ENCODE results near the gene MYL12B. TPM values are rescaled to one million over a fixed set of nuclear protein-coding genes. Genes with fewer than 3 reads are reported as not detected.
"Not testable (repeated sequence)": the region's sequence is repeated elsewhere in the genome, so short reads cannot be mapped to it uniquely, and the experiment has no call there.

The MYL12B gene
- total RNA-seq, 1 experiment from 2014 or later = 166 TPM

DNA sequence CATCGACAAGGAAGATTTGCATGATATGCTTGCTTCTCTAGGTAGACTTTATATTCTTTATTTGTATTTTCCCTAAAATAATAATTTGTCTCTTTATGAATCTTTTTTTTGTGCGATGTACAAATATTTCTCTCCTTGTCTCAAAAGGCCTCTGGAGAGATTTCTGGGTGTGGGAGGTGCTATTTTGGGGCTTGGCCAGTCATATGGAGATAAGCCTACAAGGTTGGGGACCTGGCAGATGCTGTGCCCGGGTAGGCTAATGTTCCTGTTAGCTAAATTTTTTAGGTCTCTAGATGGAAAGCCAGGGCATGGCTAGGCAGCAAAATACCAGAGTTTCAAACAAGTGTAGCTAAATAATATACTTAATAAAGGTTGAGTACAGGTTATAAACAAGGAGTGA is 11.1 kb downstream of the MYL12B start:
- TF ChIP-seq, protein P1, sequence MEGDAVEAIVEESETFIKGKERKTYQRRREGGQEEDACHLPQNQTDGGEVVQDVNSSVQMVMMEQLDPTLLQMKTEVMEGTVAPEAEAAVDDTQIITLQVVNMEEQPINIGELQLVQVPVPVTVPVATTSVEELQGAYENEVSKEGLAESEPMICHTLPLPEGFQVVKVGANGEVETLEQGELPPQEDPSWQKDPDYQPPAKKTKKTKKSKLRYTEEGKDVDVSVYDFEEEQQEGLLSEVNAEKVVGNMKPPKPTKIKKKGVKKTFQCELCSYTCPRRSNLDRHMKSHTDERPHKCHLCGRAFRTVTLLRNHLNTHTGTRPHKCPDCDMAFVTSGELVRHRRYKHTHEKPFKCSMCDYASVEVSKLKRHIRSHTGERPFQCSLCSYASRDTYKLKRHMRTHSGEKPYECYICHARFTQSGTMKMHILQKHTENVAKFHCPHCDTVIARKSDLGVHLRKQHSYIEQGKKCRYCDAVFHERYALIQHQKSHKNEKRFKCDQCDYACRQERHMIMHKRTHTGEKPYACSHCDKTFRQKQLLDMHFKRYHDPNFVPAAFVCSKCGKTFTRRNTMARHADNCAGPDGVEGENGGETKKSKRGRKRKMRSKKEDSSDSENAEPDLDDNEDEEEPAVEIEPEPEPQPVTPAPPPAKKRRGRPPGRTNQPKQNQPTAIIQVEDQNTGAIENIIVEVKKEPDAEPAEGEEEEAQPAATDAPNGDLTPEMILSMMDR (conservative IDR thresholded peaks at IDR 0.05) = no peak
- Histone ChIP-seq H3K14ac (ENCODE audit: insufficient read depth, low read length) (no peak overlapping the region), H2BK12ac (ENCODE audit: insufficient read length, low read depth, low read length) (no peak overlapping the region), H2BK120ac (ENCODE audit: low read depth, low read length, poor library complexity, severe bottlenecking) (no peak overlapping the region), H3K18ac (ENCODE audit: insufficient read length, low read depth, low read length) (no peak overlapping the region), H3K4ac (ENCODE audit: low read depth, low read length) (no peak overlapping the region), H3K9ac (ENCODE audit: extremely low read depth, insufficient read length, low read length) (no peak overlapping the region), H3T11ph (ENCODE audit: low read length) (no peak overlapping the region), H3K9me3 (ENCODE audit: control insufficient read depth, low read depth, low read length) (no peaks in the 10 kb centered on the region), H4K20me1 (ENCODE audit: control insufficient read depth, insufficient read depth, insufficient read length) (no peaks in the 10 kb centered on the region), H3K4me1 (ENCODE audit: insufficient read depth, low read length) (no peaks in the 10 kb centered on the region; the same call in 1 of the 2 replicates), H3K23ac (ENCODE audit: insufficient read length, low read depth, low read length) (no peak overlapping the region), H4K8ac (replicated peaks; ENCODE audit: insufficient read length, low read depth, low read length) (no peak overlapping the region), H3K79me2 (ENCODE audit: insufficient read depth, low read length) (peaks cover 22% of the 10 kb centered on the region; the same call in 1 of the 2 replicates), H3K23me2 (ENCODE audit: insufficient read length, low read depth, low read length, poor library complexity, severe bottlenecking) (no peaks in the 10 kb centered on the region), H2BK5ac (ENCODE audit: insufficient read length, low read length) (no peak overlapping the region), H3K4me2 (ENCODE audit: insufficient read depth, insufficient read length, low read length) (no peak overlapping the region), H2BK15ac (ENCODE audit: low read depth, low read length) (no peak overlapping the region), H2AK5ac (ENCODE audit: insufficient read length, low read length) (no peak overlapping the region), H3K79me1 (ENCODE audit: insufficient read depth, low read depth, low read length, poor library complexity, severe bottlenecking) (peaks cover 4% of the 10 kb centered on the region), H4K5ac (ENCODE audit: insufficient read length, low read depth, low read length) (no peak overlapping the region), H3K27ac (ENCODE audit: insufficient read length, low read depth, low read length) (no peak overlapping the region), H2AFZ (ENCODE audit: low read length) (no peak overlapping the region), H2BK20ac (ENCODE audit: low read depth, low read length, poor library complexity, severe bottlenecking) (no peak overlapping the region), H4K91ac (ENCODE audit: insufficient read length, low read depth, low read length) (no peak overlapping the region), H3K27me3 (ENCODE audit: insufficient read depth, low read length) (no peaks in the 10 kb centered on the region), H3K56ac (ENCODE audit: insufficient read length, low read depth, low read length) (no peak overlapping the region)
- no peak for DNase-seq
- Mint-ChIP-seq H3K36me3 (ENCODE audit: insufficient read depth in 1 of 3, low read depth in 3 of 3) (peaks cover 17 to 42% (median 32%) of the 10 kb centered on the region in 3 experiments; a peak in 6 of 7 replicates), H3K9me3 (no peaks in the 10 kb centered on the region), H3K27me3 (ENCODE audit: low read depth) (no peaks in the 10 kb centered on the region), H3K4me1 (peaks cover 20 to 24% of the 10 kb centered on the region in 2 experiments), H3K27ac (no peak overlapping the region), H3K4me3 (no peak overlapping the region)
- no CpG with 5 or more reads among the region's 3 CpGs for WGBS (ENCODE audit: extremely low coverage, insufficient read length, low lambda C conversion rate)

DNA sequence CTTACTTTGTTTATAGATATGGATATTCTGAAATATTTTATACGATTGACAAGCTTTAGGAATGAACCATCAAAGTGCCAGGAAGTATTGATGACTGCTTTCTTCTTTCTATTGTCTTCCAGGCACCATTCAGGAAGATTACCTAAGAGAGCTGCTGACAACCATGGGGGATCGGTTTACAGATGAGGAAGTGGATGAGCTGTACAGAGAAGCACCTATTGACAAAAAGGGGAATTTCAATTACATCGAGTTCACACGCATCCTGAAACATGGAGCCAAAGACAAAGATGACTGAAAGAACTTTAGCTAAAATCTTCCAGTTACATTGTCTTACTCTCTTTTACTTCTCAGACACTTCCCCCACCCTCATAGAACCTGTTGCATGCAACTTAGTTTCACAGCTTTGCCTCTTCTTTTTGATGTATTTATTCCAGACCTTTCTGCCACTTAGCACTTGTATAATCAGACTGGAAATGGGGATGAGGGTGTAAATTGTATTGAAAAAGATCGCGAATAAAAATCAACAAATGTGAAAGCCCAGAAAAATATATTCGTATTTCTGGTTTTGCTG is 15.8 kb downstream of the MYL12B start:
- peaks cover 17 to 48% (median 36%) of the 10 kb centered on the region in 3 experiments; a peak in 6 of 7 replicates for H3K36me3 Mint-ChIP-seq (ENCODE audit: insufficient read depth in 1 of 3, low read depth in 3 of 3)
- not testable (repeated sequence) for H3K27me3 Mint-ChIP-seq (ENCODE audit: low read depth)

More for the DNA sequence above, 15.8 kb downstream of the MYL12B start:
- DNase-seq; H3K79me1 ChIP-seq (ENCODE audit: insufficient read depth, low read depth, low read length, poor library complexity, severe bottlenecking); H2AFZ ChIP-seq (ENCODE audit: low read length); H3K23me2 ChIP-seq (ENCODE audit: insufficient read length, low read depth, low read length, poor library complexity, severe bottlenecking); H3K9ac ChIP-seq (ENCODE audit: extremely low read depth, insufficient read length, low read length); H3K4me3 Mint-ChIP-seq; H3K27ac Mint-ChIP-seq; H4K5ac ChIP-seq (ENCODE audit: insufficient read length, low read depth, low read length); H3K79me2 ChIP-seq (ENCODE audit: insufficient read depth, low read length); H3K18ac ChIP-seq (ENCODE audit: insufficient read length, low read depth, low read length); H2BK120ac ChIP-seq (ENCODE audit: low read depth, low read length, poor library complexity, severe bottlenecking); H3K27me3 ChIP-seq (ENCODE audit: insufficient read depth, low read length); H2BK15ac ChIP-seq (ENCODE audit: low read depth, low read length); H3K4me2 ChIP-seq (ENCODE audit: insufficient read depth, insufficient read length, low read length); H3K56ac ChIP-seq (ENCODE audit: insufficient read length, low read depth, low read length); H2BK12ac ChIP-seq (ENCODE audit: insufficient read length, low read depth, low read length); H3K27ac ChIP-seq (ENCODE audit: insufficient read length, low read depth, low read length); H2BK20ac ChIP-seq (ENCODE audit: low read depth, low read length, poor library complexity, severe bottlenecking); H3T11ph ChIP-seq (ENCODE audit: low read length); H2BK5ac ChIP-seq (ENCODE audit: insufficient read length, low read length); H3K4ac ChIP-seq (ENCODE audit: low read depth, low read length); H4K20me1 ChIP-seq (ENCODE audit: control insufficient read depth, insufficient read depth, insufficient read length); H4K91ac ChIP-seq (ENCODE audit: insufficient read length, low read depth, low read length); H4K8ac ChIP-seq (replicated peaks; ENCODE audit: insufficient read length, low read depth, low read length); H3K9me3 Mint-ChIP-seq; H3K9me3 ChIP-seq (ENCODE audit: control insufficient read depth, low read depth, low read length); H3K14ac ChIP-seq (ENCODE audit: insufficient read depth, low read length); H2AK5ac ChIP-seq (ENCODE audit: insufficient read length, low read length); H3K23ac ChIP-seq (ENCODE audit: insufficient read length, low read depth, low read length); H3K4me1 ChIP-seq (ENCODE audit: insufficient read depth, low read length): not testable (repeated sequence)
- peaks cover 30 to 31% of the 10 kb centered on the region in 2 experiments for H3K4me1 Mint-ChIP-seq
- WGBS (ENCODE audit: extremely low coverage, insufficient read length, low lambda C conversion rate) = no CpG with 5 or more reads among the region's 7 CpGs

All from H9 (cell line).